ENCODE measurements around the gene TMCC1. TPM values are rescaled to one million over a fixed set of nuclear protein-coding genes. Genes with fewer than 3 reads are reported as not detected.
"Not testable (repeated sequence)": the region's sequence is repeated elsewhere in the genome, so short reads cannot be mapped to it uniquely, and the experiment has no call there.

Gene TMCC1
- total and polyA plus RNA-seq, 4 donors: 10.2 to 60.0 (median 11.0) TPM

- H3K36me3 ChIP-seq (ENCODE audit: control insufficient read depth in 4 of 4, insufficient read depth in 3 of 4, low read depth in 1 of 4, low read length in 3 of 4); H3K4me3 ChIP-seq (ENCODE audit: low read depth in 1 of 3, low read length in 3 of 3); H3K27me3 ChIP-seq (ENCODE audit: control insufficient read depth in 4 of 4, insufficient read depth in 4 of 4, low read length in 3 of 4); H3K9ac ChIP-seq (ENCODE audit: low read depth in 1 of 2, low read length in 2 of 2); H3K4me1 ChIP-seq (ENCODE audit: control insufficient read depth in 4 of 4, insufficient read depth in 4 of 4, low read length in 3 of 4); H3K9me3 ChIP-seq (ENCODE audit: control insufficient read depth in 4 of 4, low read length in 3 of 4); DNase-seq (ENCODE audit: low spot score); H3K27ac ChIP-seq (ENCODE audit: low read depth in 1 of 2, low read length in 2 of 2): not testable (repeated sequence)
- WGBS: 69% methylated on average over 7 of the region's 7 CpGs
These were observed 252.5 kb downstream of the TMCC1 start for GRCh38 chr3:129640985-129641384.

- H3K9ac ChIP-seq (ENCODE audit: low read depth in 1 of 2, low read length in 2 of 2): no peak overlapping the region
- no peaks in the 10 kb centered on the region for H3K27me3 ChIP-seq (ENCODE audit: control insufficient read depth in 4 of 4, insufficient read depth in 4 of 4, low read length in 3 of 4)
- WGBS: 76% methylated on average over 3 of the region's 3 CpGs
These were observed 255.0 kb downstream of the TMCC1 start for GRCh38 chr3:129638481-129638880.

More at GRCh38 chr3:129638481-129638880, 255.0 kb downstream of the TMCC1 start:
- no peak for DNase-seq (ENCODE audit: low spot score)
- Histone ChIP-seq H3K36me3 (ENCODE audit: control insufficient read depth in 4 of 4, insufficient read depth in 3 of 4, low read depth in 1 of 4, low read length in 3 of 4) (no peaks in the 10 kb centered on the region), H3K27ac (ENCODE audit: low read depth in 1 of 2, low read length in 2 of 2) (no peak overlapping the region), H3K4me3 (ENCODE audit: low read depth in 1 of 3, low read length in 3 of 3) (no peak overlapping the region), H3K4me1 (ENCODE audit: control insufficient read depth in 4 of 4, insufficient read depth in 4 of 4, low read length in 3 of 4) (no peaks in the 10 kb centered on the region), H3K9me3 (ENCODE audit: control insufficient read depth in 4 of 4, low read length in 3 of 4) (no peaks in the 10 kb centered on the region)
- TF ChIP-seq REST (IDR thresholded peaks at IDR 0.05) (no peak), YY1 (IDR thresholded peaks at IDR 0.05) (no peak), HNF4G (IDR thresholded peaks at IDR 0.05) (no peak), MAX (IDR thresholded peaks at IDR 0.05) (no peak), FOXA1 (IDR thresholded peaks at IDR 0.05) (no peak), HNF4A (conservative IDR thresholded peaks at IDR 0.05) (no peak), TAF1 (conservative IDR thresholded peaks at IDR 0.05) (no peak), GABPA (IDR thresholded peaks at IDR 0.05 in 1 of 2, conservative IDR thresholded peaks at IDR 0.05 in 1 of 2) (no peak), EGR1 (IDR thresholded peaks at IDR 0.05; ENCODE audit: low read depth in 2 of 2) (no peak), RAD21 (IDR thresholded peaks at IDR 0.05) (no peak), SP1 (IDR thresholded peaks at IDR 0.05) (no peak), FOXA2 (IDR thresholded peaks at IDR 0.05) (no peak), CTCF (IDR thresholded peaks at IDR 0.05; ENCODE audit: low read depth, low read length, missing input control) (no peak), JUND (IDR thresholded peaks at IDR 0.05) (no peak), NR2F2 (IDR thresholded peaks at IDR 0.05) (no peak), RXRA (IDR thresholded peaks at IDR 0.05) (no peak)
- TF ChIP-seq, protein P1, sequence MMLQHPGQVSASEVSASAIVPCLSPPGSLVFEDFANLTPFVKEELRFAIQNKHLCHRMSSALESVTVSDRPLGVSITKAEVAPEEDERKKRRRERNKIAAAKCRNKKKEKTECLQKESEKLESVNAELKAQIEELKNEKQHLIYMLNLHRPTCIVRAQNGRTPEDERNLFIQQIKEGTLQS (IDR thresholded peaks at IDR 0.05): no peak
- TF ChIP-seq, protein P2, sequence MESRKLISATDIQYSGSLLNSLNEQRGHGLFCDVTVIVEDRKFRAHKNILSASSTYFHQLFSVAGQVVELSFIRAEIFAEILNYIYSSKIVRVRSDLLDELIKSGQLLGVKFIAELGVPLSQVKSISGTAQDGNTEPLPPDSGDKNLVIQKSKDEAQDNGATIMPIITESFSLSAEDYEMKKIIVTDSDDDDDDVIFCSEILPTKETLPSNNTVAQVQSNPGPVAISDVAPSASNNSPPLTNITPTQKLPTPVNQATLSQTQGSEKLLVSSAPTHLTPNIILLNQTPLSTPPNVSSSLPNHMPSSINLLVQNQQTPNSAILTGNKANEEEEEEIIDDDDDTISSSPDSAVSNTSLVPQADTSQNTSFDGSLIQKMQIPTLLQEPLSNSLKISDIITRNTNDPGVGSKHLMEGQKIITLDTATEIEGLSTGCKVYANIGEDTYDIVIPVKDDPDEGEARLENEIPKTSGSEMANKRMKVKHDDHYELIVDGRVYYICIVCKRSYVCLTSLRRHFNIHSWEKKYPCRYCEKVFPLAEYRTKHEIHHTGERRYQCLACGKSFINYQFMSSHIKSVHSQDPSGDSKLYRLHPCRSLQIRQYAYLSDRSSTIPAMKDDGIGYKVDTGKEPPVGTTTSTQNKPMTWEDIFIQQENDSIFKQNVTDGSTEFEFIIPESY (IDR thresholded peaks at IDR 0.05): no peak

All from liver (tissue), 9 donors.